LNCaP clone FGC (cell line): ENCODE results near the gene NFX1.

Source experiments
- DNase-seq: peaks from one replicate; pipeline ENCODE4 v3.0.0-alpha.2; 2011; ENCODE audit warnings: low read depth
- H3K4me3 ChIP-seq: 2 replicates; pipeline ENCODE4 v1.5.1; 2011; ENCODE audit warnings: mild to moderate bottlenecking, low read depth, low read length, control low read depth
- TF ChIP-seq, protein P1 (sequence below): IDR thresholded peaks from 2 replicates; pipeline ENCODE4 v1.5.1; 2012; ENCODE audit warnings: mild to moderate bottlenecking; ENCODE audit not compliant: control insufficient read depth, insufficient read depth; ENCODE audit errors: extremely low read depth

Gene NFX1

GRCh38 chr9:33265211-33265865 is 25.0 kb upstream of the NFX1 start:
- TF ChIP-seq, protein P1, sequence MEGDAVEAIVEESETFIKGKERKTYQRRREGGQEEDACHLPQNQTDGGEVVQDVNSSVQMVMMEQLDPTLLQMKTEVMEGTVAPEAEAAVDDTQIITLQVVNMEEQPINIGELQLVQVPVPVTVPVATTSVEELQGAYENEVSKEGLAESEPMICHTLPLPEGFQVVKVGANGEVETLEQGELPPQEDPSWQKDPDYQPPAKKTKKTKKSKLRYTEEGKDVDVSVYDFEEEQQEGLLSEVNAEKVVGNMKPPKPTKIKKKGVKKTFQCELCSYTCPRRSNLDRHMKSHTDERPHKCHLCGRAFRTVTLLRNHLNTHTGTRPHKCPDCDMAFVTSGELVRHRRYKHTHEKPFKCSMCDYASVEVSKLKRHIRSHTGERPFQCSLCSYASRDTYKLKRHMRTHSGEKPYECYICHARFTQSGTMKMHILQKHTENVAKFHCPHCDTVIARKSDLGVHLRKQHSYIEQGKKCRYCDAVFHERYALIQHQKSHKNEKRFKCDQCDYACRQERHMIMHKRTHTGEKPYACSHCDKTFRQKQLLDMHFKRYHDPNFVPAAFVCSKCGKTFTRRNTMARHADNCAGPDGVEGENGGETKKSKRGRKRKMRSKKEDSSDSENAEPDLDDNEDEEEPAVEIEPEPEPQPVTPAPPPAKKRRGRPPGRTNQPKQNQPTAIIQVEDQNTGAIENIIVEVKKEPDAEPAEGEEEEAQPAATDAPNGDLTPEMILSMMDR, result no peak
- peak overlapping the region; percentile 89 for H3K4me3 ChIP-seq
- DNase-seq, result no peak

- TF ChIP-seq, protein P1, result no peak
- DNase-seq, result no peak
- H3K4me3 ChIP-seq, result no peak overlapping the region
Measured at GRCh38 chr9:33267151-33267767, 23.1 kb upstream of the NFX1 start.

DNA sequence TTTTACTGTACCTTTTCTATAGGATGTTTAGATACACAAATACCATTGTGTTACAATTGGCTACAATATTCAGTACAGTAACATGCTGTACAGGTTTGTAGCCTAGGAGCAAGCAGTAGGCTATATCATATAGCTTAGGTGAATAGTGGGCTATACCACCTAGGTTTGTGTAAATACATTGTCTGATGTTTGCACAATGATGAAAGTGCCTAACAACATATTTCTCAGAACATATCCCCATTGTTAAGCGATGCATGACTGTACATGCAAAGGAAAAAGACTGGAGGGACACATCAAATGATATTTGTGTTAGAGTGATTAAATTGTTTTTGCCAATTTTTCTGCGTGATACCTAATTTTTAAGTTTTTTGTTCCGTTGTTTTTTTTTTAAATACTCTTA is 20.2 kb upstream of the NFX1 start:
- DNase-seq, result no peak
- TF ChIP-seq, protein P1, result no peak
- no peak overlapping the region for H3K4me3 ChIP-seq

DNA sequence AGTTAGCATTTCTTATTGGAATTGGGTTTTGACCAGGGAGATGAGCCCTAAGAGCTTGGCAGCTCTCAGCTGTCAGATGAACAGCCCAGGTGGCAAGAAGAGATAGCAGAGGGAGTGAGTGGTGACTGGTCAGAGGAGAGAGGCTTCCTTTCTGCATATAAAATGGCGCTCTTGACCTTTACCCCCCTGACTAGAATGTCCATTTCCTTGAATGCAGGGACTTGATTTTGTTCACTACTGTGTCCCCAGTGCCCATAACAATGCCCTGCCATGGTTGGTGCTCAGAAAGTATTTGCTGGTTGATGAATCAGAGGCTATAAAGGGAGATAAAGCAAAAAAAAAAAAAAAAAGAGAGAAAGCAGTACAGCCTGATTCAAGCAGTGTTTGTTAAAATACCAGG is 18.3 kb upstream of the NFX1 start:
- TF ChIP-seq, protein P1, result no peak
- DNase-seq, result no peak
- H3K4me3 ChIP-seq, result no peak overlapping the region

DNA sequence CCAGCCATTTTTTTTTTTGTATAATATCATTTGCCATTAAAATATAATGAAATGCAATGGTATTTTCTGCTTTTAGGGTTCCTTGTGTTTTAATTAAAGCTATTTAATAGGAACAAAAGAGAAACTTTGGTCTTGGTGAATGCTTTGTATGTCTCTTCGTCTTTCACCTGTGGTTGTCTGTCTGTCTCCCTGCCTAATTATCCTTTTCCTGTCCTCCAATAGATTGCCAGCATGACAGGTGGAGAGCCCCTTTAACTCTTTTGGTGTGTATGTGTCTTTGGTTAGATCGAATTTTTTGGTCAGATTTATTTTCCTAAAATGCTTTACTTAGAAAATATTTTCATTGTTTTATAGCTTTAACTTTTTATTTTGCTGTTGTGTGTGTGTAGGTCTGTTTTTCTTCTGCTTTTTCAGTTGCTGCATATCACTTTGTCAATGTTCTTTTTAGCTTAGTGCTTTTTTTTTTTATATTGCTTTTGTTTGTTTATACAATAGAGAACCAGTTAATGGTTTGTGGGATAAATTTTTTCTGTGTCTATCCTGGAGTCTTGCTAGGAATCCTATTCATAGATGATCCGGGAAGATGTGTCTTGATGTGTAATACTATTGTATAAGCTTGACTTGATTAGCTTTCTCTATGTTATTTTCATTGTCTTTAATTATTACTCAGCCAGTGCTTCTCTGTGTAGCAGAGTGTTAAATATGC is 16.9 kb upstream of the NFX1 start:
- TF ChIP-seq, protein P1, result no peak
- no peak overlapping the region for H3K4me3 ChIP-seq
- no peak for DNase-seq

GRCh38 chr9:33273972-33274328 is 16.4 kb upstream of the NFX1 start:
- TF ChIP-seq, protein P1, result no peak
- H3K4me3 ChIP-seq, result no peak overlapping the region
- DNase-seq, result no peak
